ENCODE measurements around the gene ARHGEF17. TPM values are rescaled to one million over a fixed set of nuclear protein-coding genes. Genes with fewer than 3 reads are reported as not detected.
A peak's percentile ranks its signal among the peaks of the same experiment; 100 is the strongest.

Gene ARHGEF17
- total RNA-seq, 1 donor from 2014 or later, result 13.0 TPM

GRCh38 chr11:73376803-73377629, 68.9 kb downstream of the ARHGEF17 start:
- peak; percentile 32 for DNase-seq (ENCODE audit: low read depth, low spot score)

- no peak for DNase-seq (ENCODE audit: low read depth, low spot score)
Measured at GRCh38 chr11:73379189-73379880, 71.3 kb downstream of the ARHGEF17 start.

- no peak for DNase-seq (ENCODE audit: low read depth, low spot score)
Measured at GRCh38 chr11:73380331-73380730, 72.3 kb downstream of the ARHGEF17 start.

GRCh38 chr11:73380897-73381410, 72.9 kb downstream of the ARHGEF17 start:
- no peak for DNase-seq (ENCODE audit: low read depth, low spot score)

- DNase-seq (ENCODE audit: low read depth, low spot score), result no peak
Measured at GRCh38 chr11:73381589-73381988, 73.5 kb downstream of the ARHGEF17 start.

- no peak for DNase-seq (ENCODE audit: low read depth, low spot score)
Measured at GRCh38 chr11:73382183-73382582, 74.1 kb downstream of the ARHGEF17 start.

GRCh38 chr11:73382747-73383146, 74.7 kb downstream of the ARHGEF17 start:
- DNase-seq (ENCODE audit: low read depth, low spot score), result no peak

- peak; percentile 39 for DNase-seq (ENCODE audit: low read depth, low spot score)
Measured at GRCh38 chr11:73383249-73384124, 75.4 kb downstream of the ARHGEF17 start.

- no peak for DNase-seq (ENCODE audit: low read depth, low spot score)
Measured at GRCh38 chr11:73384125-73384441, 76.0 kb downstream of the ARHGEF17 start.

GRCh38 chr11:73384531-73384871, 76.4 kb downstream of the ARHGEF17 start:
- no peak for DNase-seq (ENCODE audit: low read depth, low spot score)

- no peak for DNase-seq (ENCODE audit: low read depth, low spot score)
Measured at GRCh38 chr11:73384872-73385689, 77.0 kb downstream of the ARHGEF17 start.

GRCh38 chr11:73386016-73386415, 77.9 kb downstream of the ARHGEF17 start:
- DNase-seq (ENCODE audit: low read depth, low spot score), result no peak

- no peak for DNase-seq (ENCODE audit: low read depth, low spot score)
Measured at GRCh38 chr11:73386546-73386945, 78.5 kb downstream of the ARHGEF17 start.

GRCh38 chr11:73387594-73388264, 79.7 kb downstream of the ARHGEF17 start:
- no peak for DNase-seq (ENCODE audit: low read depth, low spot score)

GRCh38 chr11:73388265-73389133, 80.4 kb downstream of the ARHGEF17 start:
- no peak for DNase-seq (ENCODE audit: low read depth, low spot score)

GRCh38 chr11:73389134-73389525, 81.1 kb downstream of the ARHGEF17 start:
- no peak for DNase-seq (ENCODE audit: low read depth, low spot score)

GRCh38 chr11:73389916-73390315, 81.8 kb downstream of the ARHGEF17 start:
- no peak for DNase-seq (ENCODE audit: low read depth, low spot score)

- no peak for DNase-seq (ENCODE audit: low read depth, low spot score)
Measured at GRCh38 chr11:73390601-73391565, 82.8 kb downstream of the ARHGEF17 start.
